Parathyroid adenoma (tissue), 2 donors: ENCODE data around the gene CAPN15.

ENCODE experiments used
- H2AFZ ChIP-seq: fragments of 300-600 bp; sonication (generic); one replicate; pipeline ENCODE4 v1.7.0; 2017; ENCODE audit warnings: antibody characterized with exemption, mild to moderate bottlenecking
- H3K27ac ChIP-seq: fragments of 300-600 bp; sonication (generic); one replicate; pipeline ENCODE4 v1.7.0; 2017
- H3K27me3 ChIP-seq: fragments of 300-600 bp; sonication (generic); one replicate; pipeline ENCODE4 v1.7.0; 2017; ENCODE audit warnings: low read length; ENCODE audit not compliant: control insufficient read depth, insufficient read depth
- H3K36me3 ChIP-seq: fragments of 300-600 bp; sonication (generic); one replicate; pipeline ENCODE4 v1.7.0; 2017; ENCODE audit warnings: low read length; ENCODE audit not compliant: control insufficient read depth, insufficient read depth
- H3K4me1 ChIP-seq: fragments of 300-600 bp; sonication (generic); one replicate; pipeline ENCODE4 v1.7.0; 2017; ENCODE audit warnings: control low read depth
- H3K4me2 ChIP-seq: fragments of 300-600 bp; sonication (generic); one replicate; pipeline ENCODE4 v1.7.0; 2017; ENCODE audit warnings: low read length
- H3K4me3 ChIP-seq: fragments of 300-600 bp; sonication (generic); one replicate; pipeline ENCODE4 v1.7.0; 2017; ENCODE audit warnings: low read depth, low read length
- H3K79me2 ChIP-seq: fragments of 300-600 bp; sonication (generic); one replicate; pipeline ENCODE4 v1.7.0; 2017; ENCODE audit warnings: control low read depth
- H3K9ac ChIP-seq: fragments of 300-600 bp; sonication (generic); one replicate; pipeline ENCODE4 v1.7.0; 2017; ENCODE audit warnings: mild to moderate bottlenecking
- H3K9me3 ChIP-seq: fragments of 300-600 bp; sonication (generic); one replicate; pipeline ENCODE4 v1.7.0; 2017; ENCODE audit warnings: low read length; ENCODE audit not compliant: control insufficient read depth
- TF ChIP-seq, protein P1 (sequence below): fragments of 300-600 bp; sonication (generic); IDR thresholded peaks from one replicate; pipeline ENCODE4 v1.7.0; 2017; ENCODE audit warnings: antibody characterized with exemption, mild to moderate bottlenecking
- donor health status: primary hyperparathyroidism.

The CAPN15 gene

GRCh38 chr16:586645-587590, 59.4 kb downstream of the CAPN15 start:
- H3K79me2 ChIP-seq: peaks cover 4% of the 10 kb centered on the region
- no peaks in the 10 kb centered on the region for H3K36me3 ChIP-seq
- H3K4me3 ChIP-seq: no peak overlapping the region
- H2AFZ ChIP-seq: no peak overlapping the region
- H3K27ac ChIP-seq: no peak overlapping the region
- TF ChIP-seq, protein P1, sequence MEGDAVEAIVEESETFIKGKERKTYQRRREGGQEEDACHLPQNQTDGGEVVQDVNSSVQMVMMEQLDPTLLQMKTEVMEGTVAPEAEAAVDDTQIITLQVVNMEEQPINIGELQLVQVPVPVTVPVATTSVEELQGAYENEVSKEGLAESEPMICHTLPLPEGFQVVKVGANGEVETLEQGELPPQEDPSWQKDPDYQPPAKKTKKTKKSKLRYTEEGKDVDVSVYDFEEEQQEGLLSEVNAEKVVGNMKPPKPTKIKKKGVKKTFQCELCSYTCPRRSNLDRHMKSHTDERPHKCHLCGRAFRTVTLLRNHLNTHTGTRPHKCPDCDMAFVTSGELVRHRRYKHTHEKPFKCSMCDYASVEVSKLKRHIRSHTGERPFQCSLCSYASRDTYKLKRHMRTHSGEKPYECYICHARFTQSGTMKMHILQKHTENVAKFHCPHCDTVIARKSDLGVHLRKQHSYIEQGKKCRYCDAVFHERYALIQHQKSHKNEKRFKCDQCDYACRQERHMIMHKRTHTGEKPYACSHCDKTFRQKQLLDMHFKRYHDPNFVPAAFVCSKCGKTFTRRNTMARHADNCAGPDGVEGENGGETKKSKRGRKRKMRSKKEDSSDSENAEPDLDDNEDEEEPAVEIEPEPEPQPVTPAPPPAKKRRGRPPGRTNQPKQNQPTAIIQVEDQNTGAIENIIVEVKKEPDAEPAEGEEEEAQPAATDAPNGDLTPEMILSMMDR: no peak
- no peaks in the 10 kb centered on the region for H3K9me3 ChIP-seq
- no peak overlapping the region for H3K9ac ChIP-seq
- peaks cover 22% of the 10 kb centered on the region for H3K4me1 ChIP-seq
- no peaks in the 10 kb centered on the region for H3K27me3 ChIP-seq
- no peak overlapping the region for H3K4me2 ChIP-seq

- peaks cover 11% of the 10 kb centered on the region for H3K79me2 ChIP-seq
- peak overlapping the region; percentile 56 for H3K27ac ChIP-seq
- TF ChIP-seq, protein P1: no peak
- H3K9ac ChIP-seq: peak overlapping the region; percentile 11
- H3K4me1 ChIP-seq: peaks cover 32% of the 10 kb centered on the region
- no peaks in the 10 kb centered on the region for H3K36me3 ChIP-seq
- H3K27me3 ChIP-seq: no peaks in the 10 kb centered on the region
- peak overlapping the region; percentile 91 for H2AFZ ChIP-seq
- H3K9me3 ChIP-seq: no peaks in the 10 kb centered on the region
- peak overlapping the region; percentile 94 for H3K4me3 ChIP-seq
- H3K4me2 ChIP-seq: peak overlapping the region; percentile 62
Observed at GRCh38 chr16:588639-588888, 61.1 kb downstream of the CAPN15 start.

DNA sequence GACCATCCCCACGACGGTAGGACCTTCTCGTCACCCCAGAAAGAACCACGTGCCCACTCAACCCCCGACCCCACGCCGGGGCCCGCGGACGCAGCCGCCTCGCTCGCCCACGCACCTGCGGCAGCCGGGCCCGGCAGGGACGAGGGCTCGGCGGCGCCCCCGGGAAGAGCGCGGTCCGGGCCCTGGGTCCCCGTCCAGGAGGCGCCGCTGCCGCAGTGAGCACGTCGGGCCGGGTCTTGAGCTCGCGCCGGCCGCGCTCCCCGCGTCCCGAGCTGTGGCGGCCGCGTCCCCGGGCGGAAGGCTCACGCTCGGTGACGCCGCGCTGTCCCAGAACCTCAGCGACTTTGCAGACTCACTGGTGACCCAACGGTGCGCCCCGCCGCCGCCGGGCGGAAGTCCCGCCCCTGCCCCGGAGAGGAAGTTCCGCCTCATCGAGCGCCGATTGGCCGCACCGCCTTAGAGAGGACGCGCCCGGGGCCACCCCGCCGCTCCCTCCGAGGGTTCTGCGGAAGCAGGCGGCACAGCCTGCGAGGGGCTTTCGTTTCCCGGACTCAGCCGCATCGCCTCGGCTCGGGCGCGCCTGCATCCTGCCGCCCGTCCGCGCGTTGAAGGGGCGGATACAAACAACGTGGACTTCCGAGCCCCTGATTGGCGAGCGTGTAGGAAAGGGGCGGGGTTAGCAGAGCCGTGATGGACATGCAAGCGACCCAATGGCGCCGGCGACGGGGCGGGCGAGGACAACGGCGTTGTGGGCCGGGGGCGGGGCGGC, 61.6 kb downstream of the CAPN15 start:
- Histone ChIP-seq H3K4me3 (peak overlapping the region; percentile 94), H3K27ac (peak overlapping the region; percentile 95), H3K36me3 (no peaks in the 10 kb centered on the region), H3K9ac (peak overlapping the region; percentile 58), H3K9me3 (no peaks in the 10 kb centered on the region), H3K4me2 (peak overlapping the region; percentile 62), H2AFZ (peak overlapping the region; percentile 91), H3K79me2 (peaks cover 11% of the 10 kb centered on the region), H3K4me1 (peaks cover 34% of the 10 kb centered on the region), H3K27me3 (no peaks in the 10 kb centered on the region)
- TF ChIP-seq, protein P1: no peak

DNA sequence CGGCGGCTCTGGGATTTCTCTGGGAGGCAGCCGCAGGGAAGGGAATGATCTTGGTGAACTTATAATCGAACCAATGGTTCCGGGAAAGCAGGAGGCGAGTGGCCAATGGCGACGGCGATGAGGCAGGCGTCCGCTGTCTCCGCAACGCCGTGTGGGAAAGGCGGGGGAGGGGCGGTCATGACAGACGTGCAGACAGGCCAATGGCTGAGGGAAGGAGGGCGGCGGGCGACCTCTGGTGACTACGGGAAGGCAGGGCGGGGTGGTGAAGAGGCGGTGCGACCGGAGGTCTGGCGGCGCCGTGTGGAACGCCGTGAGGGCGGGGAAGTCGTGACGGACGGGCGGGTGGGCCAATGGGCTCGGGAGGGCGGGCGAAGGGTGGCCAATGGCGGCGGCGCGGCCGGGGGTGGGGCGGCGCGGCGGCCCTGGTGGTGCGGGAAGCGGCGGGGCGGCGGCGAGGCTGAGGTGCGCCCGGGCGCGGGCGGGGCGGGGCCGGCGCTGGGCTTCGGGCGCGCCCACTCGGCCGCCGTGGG, 62.2 kb downstream of the CAPN15 start, which contains the start of gene RAB40C:
Gene RAB40C, plus strand, starts transcription at position 409 of the 530 bp plus-strand sequence. CDS start 226 bp downstream, outside the sequence.
- peak within 1 kb of the TSS; percentile 58 for H3K9ac ChIP-seq
- H3K36me3 ChIP-seq: no peaks in the 10 kb centered on the region
- H3K9me3 ChIP-seq: no peaks in the 10 kb centered on the region
- H3K27me3 ChIP-seq: no peaks in the 10 kb centered on the region
- H3K4me1 ChIP-seq: peaks cover 34% of the 10 kb centered on the region
- H3K4me3 ChIP-seq: peak within 1 kb of the TSS; percentile 94
- peaks cover 11% of the 10 kb centered on the region for H3K79me2 ChIP-seq
- H3K27ac ChIP-seq: peak within 1 kb of the TSS; percentile 95
- peak within 1 kb of the TSS; percentile 91 for H2AFZ ChIP-seq
- H3K4me2 ChIP-seq: peak within 1 kb of the TSS; percentile 79
- TF ChIP-seq, protein P1: no peak
